Hair follicle dermal papilla cell (primary cell): ENCODE results near the gene PCDH15. TPM values are rescaled to one million over a fixed set of nuclear protein-coding genes. Genes with fewer than 3 reads are reported as not detected.

Source experiments
- small RNA-seq: library from RNA; depleted of rRNA; stranded (forward); fragments of <200 nt; gene quantifications from one replicate; pipeline ENCODE3, GENCODE V24; 2012
- total RNA-seq: library from RNA; depleted of rRNA; stranded (reverse); fragments of >200 nt; gene quantifications from 2 replicates; pipeline ENCODE4 v1.2.3, GENCODE V29; 2012

PCDH15 gene
- 0.36 and 0.65 TPM in 2 replicates for total RNA-seq

GRCh38 chr10:54800741-54801421, at the start of gene PCDH15:
Gene PCDH15, minus strand, starts transcription at chr10:54801231. Its CDS starts 136,969 bp downstream, at chr10:54664262.

Small RNA genes within 50 kb of the gene (small RNA-seq; reads per million reads assigned to genes)
- gene AL365496.1: not detected
- not detected for gene MIR548F1
- gene RNU6-687P: not detected
